HepG2 (cell line): Measurements from ENCODE around the gene BIRC3. TPM values are rescaled to one million over a fixed set of nuclear protein-coding genes. Genes with fewer than 3 reads are reported as not detected.

Experiments used
- BCL6 ChIP-seq: IDR thresholded peaks from 2 replicates; pipeline ENCODE4 v1.6.1; 2016; ENCODE audit warnings: missing genetic modification reagents, missing compliant biosample characterization
- CBFB ChIP-seq: sonication (generic); formaldehyde crosslinking; IDR thresholded peaks from 2 replicates; pipeline ENCODE4 v1.4.0; 2020; ENCODE audit warnings: missing genetic modification reagents
- DNMT3B ChIP-seq: conservative IDR thresholded peaks from 2 replicates; pipeline ENCODE4 v1.6.1; 2016; ENCODE audit warnings: missing biosample characterization, control low read depth
- FOXM1 ChIP-seq: sonication (generic); formaldehyde crosslinking; IDR thresholded peaks from 2 replicates; pipeline ENCODE4 v1.5.0; 2020; ENCODE audit warnings: missing genetic modification reagents
- GMEB1 ChIP-seq: sonication (generic); formaldehyde crosslinking; IDR thresholded peaks from 2 replicates; pipeline ENCODE4 v1.5.1; 2020; ENCODE audit warnings: missing genetic modification reagents, mild to moderate bottlenecking, borderline replicate concordance
- JDP2 ChIP-seq: sonication (generic); formaldehyde crosslinking; IDR thresholded peaks from 2 replicates; pipeline ENCODE4 v1.8.1; 2022; ENCODE audit warnings: missing genetic modification reagents, borderline replicate concordance
- NCOA2 ChIP-seq: sonication (generic); formaldehyde crosslinking; IDR thresholded peaks from 2 replicates; pipeline ENCODE4 v1.8.0; 2022; ENCODE audit warnings: inconsistent platforms
- NFIC ChIP-seq: IDR thresholded peaks from 2 replicates; pipeline ENCODE4 v1.6.1; 2012; ENCODE audit warnings: mild to moderate bottlenecking, low read length, inconsistent platforms
- POLR2G ChIP-seq: fragments of 200-400 bp; formaldehyde crosslinking; IDR thresholded peaks from 2 replicates; pipeline ENCODE4 v1.6.1; 2018; ENCODE audit warnings: mild to moderate bottlenecking, low read depth, low read length, moderate library complexity
- SIN3B ChIP-seq: fragments of 150-350 bp; IDR thresholded peaks from 2 replicates; pipeline ENCODE4 v1.6.1; 2014; ENCODE audit warnings: low read length
- TRAFD1 ChIP-seq: sonication (generic); formaldehyde crosslinking; IDR thresholded peaks from 2 replicates; pipeline ENCODE4 v1.5.1; 2020; ENCODE audit warnings: missing genetic modification reagents, mild to moderate bottlenecking, borderline replicate concordance
- ZFP90 ChIP-seq: sonication (generic); formaldehyde crosslinking; IDR thresholded peaks from 2 replicates; pipeline ENCODE4 v1.8.0; 2022; ENCODE audit warnings: missing genetic modification reagents, mild to moderate bottlenecking, inconsistent platforms, borderline replicate concordance
- ZHX2 ChIP-seq, 2 experiments: sonication (generic) in 1 of 2; formaldehyde crosslinking in 1 of 2; IDR thresholded peaks; 2 replicates each; pipeline versions ENCODE4 v1.6.1 to v1.9.0; 2014 to 2022; ENCODE audit warnings: antibody characterized with exemption in 1 of 2, borderline replicate concordance in 1 of 2, inconsistent platforms in 1 of 2, low read depth in 1 of 2, missing genetic modification reagents in 1 of 2
- ZNF710 ChIP-seq: sonication (generic); formaldehyde crosslinking; IDR thresholded peaks from 2 replicates; pipeline ENCODE4 v1.5.0; 2020; ENCODE audit warnings: mild to moderate bottlenecking, missing genetic modification reagents, borderline replicate concordance
- polyA plus RNA-seq, 8 experiments: library from polyadenylated mRNA; depleted of rRNA in 3 of 8; stranded (reverse) in 7 of 8; unstranded in 1 of 8; fragments of >200 nt; fragmentation: Illumina TruSeq in 4 of 8; extraction: Trizol in 4 of 8; gene quantifications; 2 replicates each; pipeline versions ENCODE4 v1.2.1 to v1.2.3, GENCODE V29; 2011 to 2016; ENCODE audit warnings: low read depth in 4 of 8, missing spikeins in 1 of 8, mixed read lengths in 1 of 8; ENCODE audit not compliant: insufficient read depth in 1 of 8
- total RNA-seq, 5 experiments: library from RNA; depleted of rRNA; stranded (reverse); fragments of >200 nt; fragmentation: Illumina TruSeq; extraction: Trizol; gene quantifications; 2 replicates each; pipeline ENCODE4 v1.2.3, GENCODE V29; 2016; ENCODE audit warnings: low read depth in 1 of 5

BIRC3 gene
- total and polyA plus RNA-seq, 2 of the 13 experiments (the other 11 are each of a cell fraction or from before 2014, with no cell fraction given) = 0.41 to 4.2 TPM

GRCh38 chr11:102346748-102347461 is 29.6 kb downstream of the BIRC3 start, which contains the start of gene BIRC2 (continued):
- TF ChIP-seq POLR2G = peak; percentile 84
- TF ChIP-seq JDP2 (CRISPR knock-in tag) = no peak
- peak; percentile 49; the same call in 1 of the 2 replicates for TF ChIP-seq CBFB (CRISPR knock-in tag)
- TF ChIP-seq GMEB1 (CRISPR knock-in tag) = peak; percentile 97
- TF ChIP-seq FOXM1 (CRISPR knock-in tag) = no peak
- no peak for TF ChIP-seq SIN3B
- TF ChIP-seq ZHX2 (IDR thresholded peaks at IDR 0.05; ENCODE audit: low read depth) = peak; percentile 92
- TF ChIP-seq ZHX2 (CRISPR knock-in tag; IDR thresholded peaks at IDR 0.05; ENCODE audit: borderline replicate concordance) = no peak; the same call in 1 of the 2 replicates
- no peak for TF ChIP-seq TRAFD1
- no peak; the same call in 1 of the 2 replicates for TF ChIP-seq ZNF710 (CRISPR knock-in tag)
- no peak for TF ChIP-seq NFIC
- TF ChIP-seq BCL6 (CRISPR knock-in tag) = peak; percentile 40; the same call in 1 of the 2 replicates
- no peak for TF ChIP-seq ZFP90
- TF ChIP-seq NCOA2 (CRISPR knock-in tag) = no peak; the same call in 1 of the 2 replicates
- no peak for TF ChIP-seq DNMT3B (CRISPR knock-in tag)
